ENCODE data around the gene MYO16. TPM values are rescaled to one million over a fixed set of nuclear protein-coding genes. Genes with fewer than 3 reads are reported as not detected.

MYO16 gene
- total and polyA plus RNA-seq, 9 donors: under 0.01 to 0.37 (median 0.16) TPM; not detected in 2

DNA sequence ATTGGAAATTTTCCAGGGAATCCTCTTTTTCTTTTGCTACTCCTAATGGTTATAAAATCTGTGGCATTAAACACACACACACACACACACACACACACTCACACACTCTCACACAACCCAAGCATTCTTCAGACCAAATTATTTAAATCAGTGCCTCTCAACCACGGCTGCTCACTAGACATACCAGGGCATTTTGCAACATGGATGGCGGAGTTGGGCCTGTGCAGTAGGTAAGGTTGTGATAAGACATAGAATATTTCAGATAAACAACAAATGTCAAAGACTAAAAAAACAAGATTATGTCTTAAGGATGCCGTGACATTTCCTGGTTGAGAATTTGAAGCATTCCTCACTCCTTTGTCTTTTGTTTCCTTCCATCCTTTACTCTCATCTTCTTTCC, 443.1 kb downstream of the MYO16 start:
- Histone ChIP-seq H3K27me3 (no peaks in the 10 kb centered on the region), H3K27ac (no peak overlapping the region), H3K36me3 (no peaks in the 10 kb centered on the region), H3K9me3 (no peaks in the 10 kb centered on the region), H3K4me3 (no peak overlapping the region), H3K4me1 (ENCODE audit: insufficient read depth) (no peaks in the 10 kb centered on the region)
- DNase-seq: no peak
- TF ChIP-seq EP300 (IDR thresholded peaks at IDR 0.05): no peak
- TF ChIP-seq, protein P1, sequence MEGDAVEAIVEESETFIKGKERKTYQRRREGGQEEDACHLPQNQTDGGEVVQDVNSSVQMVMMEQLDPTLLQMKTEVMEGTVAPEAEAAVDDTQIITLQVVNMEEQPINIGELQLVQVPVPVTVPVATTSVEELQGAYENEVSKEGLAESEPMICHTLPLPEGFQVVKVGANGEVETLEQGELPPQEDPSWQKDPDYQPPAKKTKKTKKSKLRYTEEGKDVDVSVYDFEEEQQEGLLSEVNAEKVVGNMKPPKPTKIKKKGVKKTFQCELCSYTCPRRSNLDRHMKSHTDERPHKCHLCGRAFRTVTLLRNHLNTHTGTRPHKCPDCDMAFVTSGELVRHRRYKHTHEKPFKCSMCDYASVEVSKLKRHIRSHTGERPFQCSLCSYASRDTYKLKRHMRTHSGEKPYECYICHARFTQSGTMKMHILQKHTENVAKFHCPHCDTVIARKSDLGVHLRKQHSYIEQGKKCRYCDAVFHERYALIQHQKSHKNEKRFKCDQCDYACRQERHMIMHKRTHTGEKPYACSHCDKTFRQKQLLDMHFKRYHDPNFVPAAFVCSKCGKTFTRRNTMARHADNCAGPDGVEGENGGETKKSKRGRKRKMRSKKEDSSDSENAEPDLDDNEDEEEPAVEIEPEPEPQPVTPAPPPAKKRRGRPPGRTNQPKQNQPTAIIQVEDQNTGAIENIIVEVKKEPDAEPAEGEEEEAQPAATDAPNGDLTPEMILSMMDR (IDR thresholded peaks at IDR 0.05): no peak
- TF ChIP-seq POLR2A (IDR thresholded peaks at IDR 0.05): no peak
- intact Hi-C loops (cut with DNase I): no loop called here
- WGBS, 3 donors: 84 to 91% (median 91%) methylated on average over 3 of the region's 3 CpGs

DNA sequence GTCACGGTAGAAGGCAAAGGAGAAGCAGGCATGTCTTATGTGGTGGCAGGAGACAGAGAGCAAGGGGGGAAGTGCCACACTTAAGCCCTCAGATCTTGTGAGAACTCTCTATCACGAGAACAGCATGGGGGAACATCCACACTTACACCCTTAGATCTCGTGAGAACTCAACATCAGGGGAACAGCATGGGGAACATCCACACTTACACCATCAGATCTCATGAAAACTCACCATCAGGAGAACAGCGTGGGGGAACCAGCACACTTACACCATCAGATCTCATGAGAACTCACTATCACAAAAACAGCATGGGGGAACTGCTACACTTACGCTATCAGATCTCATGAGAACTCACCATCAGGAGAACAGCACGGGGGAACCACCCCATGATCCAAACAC, 445.0 kb downstream of the MYO16 start:
- no peaks in the 10 kb centered on the region for H3K27me3 ChIP-seq
- H3K36me3 ChIP-seq: no peaks in the 10 kb centered on the region
- H3K4me3 ChIP-seq: no peak overlapping the region
- no peaks in the 10 kb centered on the region for H3K4me1 ChIP-seq (ENCODE audit: insufficient read depth)
- H3K27ac ChIP-seq: no peak overlapping the region
- 70 to 76% (median 76%) methylated on average over 6 of the region's 6 CpGs for WGBS, 3 donors
- no peaks in the 10 kb centered on the region for H3K9me3 ChIP-seq
- no peak for TF ChIP-seq POLR2A (IDR thresholded peaks at IDR 0.05)
- TF ChIP-seq, protein P1 (IDR thresholded peaks at IDR 0.05): no peak
- no peak for TF ChIP-seq EP300 (IDR thresholded peaks at IDR 0.05)
- DNase-seq: no peak
- intact Hi-C loops (cut with DNase I): no loop called here

DNA sequence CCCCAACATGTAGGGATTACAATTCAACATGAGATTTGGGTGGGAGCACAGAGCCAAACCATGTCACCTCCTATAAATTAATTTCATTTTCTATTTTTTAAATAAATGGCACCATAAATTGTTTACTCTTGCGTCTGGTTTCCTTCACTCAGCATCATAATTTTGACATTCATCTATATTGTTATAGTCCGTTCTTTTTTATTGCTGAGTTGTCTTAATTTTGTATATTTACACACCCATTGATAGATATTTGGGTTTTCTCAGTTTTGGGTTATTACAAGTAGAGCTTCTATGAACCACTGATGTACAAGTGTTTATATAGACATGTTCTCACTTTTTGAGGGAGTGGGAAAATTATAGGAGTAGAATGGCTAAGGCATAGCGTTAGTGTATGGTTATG, 445.4 kb downstream of the MYO16 start:
- intact Hi-C loops (cut with DNase I): no loop called here

DNA sequence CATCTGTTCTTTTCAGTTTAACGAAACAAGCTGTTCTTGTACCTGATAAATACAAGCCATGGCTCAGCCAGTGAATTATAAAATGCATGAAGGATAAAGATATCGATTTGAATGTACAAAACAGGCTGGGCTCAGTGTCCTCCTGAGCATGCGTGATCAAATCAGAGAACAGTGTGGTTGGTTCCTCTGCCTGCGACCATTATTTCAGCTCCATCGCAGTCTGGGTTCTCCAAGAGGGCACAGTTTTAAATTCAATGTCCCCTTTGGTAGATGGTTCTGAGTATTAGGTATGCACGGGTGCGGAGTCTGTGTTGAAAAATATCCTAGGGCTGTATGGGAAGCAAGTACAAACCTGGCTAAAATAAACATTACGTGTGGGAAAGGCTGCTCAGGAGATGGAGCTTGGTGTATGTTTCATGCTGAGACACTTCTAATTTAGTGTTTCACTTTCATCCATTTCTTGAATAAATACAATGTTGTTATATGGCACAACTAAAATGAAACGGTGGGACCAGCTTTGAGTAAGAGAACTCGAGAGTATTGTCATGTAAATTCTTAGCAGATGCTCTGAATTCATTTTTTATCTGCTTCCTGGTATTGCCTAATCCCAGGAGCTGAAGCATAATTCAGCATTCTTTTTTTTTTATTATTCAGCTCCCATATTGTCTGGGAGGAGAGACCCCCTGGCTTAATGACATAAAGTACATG, 458.7 kb downstream of the MYO16 start:
- intact Hi-C loops (cut with DNase I): no loop called here
- no peak overlapping the region for H3K4me3 ChIP-seq
- H3K27me3 ChIP-seq: no peaks in the 10 kb centered on the region
- no peak overlapping the region for H3K27ac ChIP-seq
- no peaks in the 10 kb centered on the region for H3K36me3 ChIP-seq
- 39 to 46% (median 41%) methylated on average over 10 of the region's 10 CpGs for WGBS, 3 donors
- no peak for DNase-seq
- no peaks in the 10 kb centered on the region for H3K9me3 ChIP-seq
- no peaks in the 10 kb centered on the region for H3K4me1 ChIP-seq (ENCODE audit: insufficient read depth)
- TF ChIP-seq POLR2A (IDR thresholded peaks at IDR 0.05) (no peak), EP300 (IDR thresholded peaks at IDR 0.05) (no peak)
- TF ChIP-seq, protein P1 (IDR thresholded peaks at IDR 0.05): no peak

More for the DNA sequence above, 445.4 kb downstream of the MYO16 start:
- Histone ChIP-seq H3K27me3 (no peaks in the 10 kb centered on the region), H3K27ac (no peak overlapping the region), H3K4me3 (no peak overlapping the region), H3K36me3 (no peaks in the 10 kb centered on the region), H3K9me3 (no peaks in the 10 kb centered on the region), H3K4me1 (ENCODE audit: insufficient read depth) (no peaks in the 10 kb centered on the region)
- DNase-seq: no peak
- WGBS, 3 donors: 90 to 93% (median 91%) methylated on average over 3 of the region's 3 CpGs
- no peak for TF ChIP-seq POLR2A (IDR thresholded peaks at IDR 0.05)
- TF ChIP-seq, protein P1 (IDR thresholded peaks at IDR 0.05): no peak
- TF ChIP-seq EP300 (IDR thresholded peaks at IDR 0.05): no peak

All from ovary (tissue), 9 donors.